HG02623 (cell line): ENCODE data around the gene ADAMTS17.

Source experiments
- ATAC-seq: cut with Tn5 transposase; IDR thresholded peaks from one replicate; pipeline ENCODE4 v1.9.1; 2021; ENCODE audit warnings: moderate library complexity; ENCODE audit not compliant: unreplicated experiment

ADAMTS17 gene

DNA sequence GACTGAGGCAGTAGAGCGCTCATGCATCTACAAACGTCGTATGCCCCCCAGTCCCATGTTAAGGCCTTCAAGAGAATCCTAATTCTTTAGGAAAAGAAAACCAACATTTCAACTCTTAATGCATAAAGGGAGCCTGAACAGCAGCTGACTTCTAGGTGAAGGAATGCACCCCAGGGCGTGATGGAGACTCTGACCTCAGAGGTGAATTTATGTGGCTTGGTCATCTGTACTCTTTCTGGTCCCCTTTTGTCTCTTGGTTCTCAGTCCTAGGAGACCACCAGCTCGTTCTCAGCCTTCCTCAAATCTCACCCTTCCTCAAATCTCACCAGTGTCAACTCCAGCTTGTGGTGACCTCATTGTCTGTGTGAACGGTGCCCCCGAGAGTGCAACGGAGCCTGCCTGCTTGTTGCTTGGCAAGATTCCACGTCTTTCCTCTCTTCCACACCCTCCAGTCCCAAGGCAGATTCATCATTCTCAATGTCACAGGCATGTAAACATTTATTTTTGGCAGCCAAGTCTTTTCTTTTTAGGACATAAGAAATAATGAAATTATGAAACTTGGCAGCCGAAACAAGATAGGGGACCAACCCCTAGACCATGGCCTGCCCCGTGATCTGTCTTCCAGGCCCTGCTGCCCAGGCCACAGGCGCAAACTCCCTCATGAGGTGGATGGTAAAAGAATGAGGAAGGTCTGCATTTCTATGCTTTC, 166.2 kb downstream of the ADAMTS17 start:
- no peak for ATAC-seq

DNA sequence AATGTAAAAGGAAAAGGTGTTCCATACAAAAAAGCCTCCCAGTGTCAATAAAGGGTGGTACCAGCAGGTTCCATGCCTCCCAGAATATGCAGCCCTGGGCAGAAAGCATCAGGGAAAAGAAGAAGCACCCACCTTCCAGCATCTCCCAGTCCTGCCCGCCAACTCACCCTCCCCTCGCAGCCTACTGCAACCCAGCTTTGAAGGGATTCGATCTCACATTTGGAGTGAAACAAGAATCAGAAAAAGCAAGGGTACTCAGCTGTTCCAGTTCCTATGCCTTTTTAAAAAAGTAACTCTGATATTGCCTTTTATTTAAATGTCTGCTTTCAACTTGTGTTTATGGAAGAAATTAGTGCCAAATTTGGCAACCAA, 166.9 kb downstream of the ADAMTS17 start:
- no peak for ATAC-seq

DNA sequence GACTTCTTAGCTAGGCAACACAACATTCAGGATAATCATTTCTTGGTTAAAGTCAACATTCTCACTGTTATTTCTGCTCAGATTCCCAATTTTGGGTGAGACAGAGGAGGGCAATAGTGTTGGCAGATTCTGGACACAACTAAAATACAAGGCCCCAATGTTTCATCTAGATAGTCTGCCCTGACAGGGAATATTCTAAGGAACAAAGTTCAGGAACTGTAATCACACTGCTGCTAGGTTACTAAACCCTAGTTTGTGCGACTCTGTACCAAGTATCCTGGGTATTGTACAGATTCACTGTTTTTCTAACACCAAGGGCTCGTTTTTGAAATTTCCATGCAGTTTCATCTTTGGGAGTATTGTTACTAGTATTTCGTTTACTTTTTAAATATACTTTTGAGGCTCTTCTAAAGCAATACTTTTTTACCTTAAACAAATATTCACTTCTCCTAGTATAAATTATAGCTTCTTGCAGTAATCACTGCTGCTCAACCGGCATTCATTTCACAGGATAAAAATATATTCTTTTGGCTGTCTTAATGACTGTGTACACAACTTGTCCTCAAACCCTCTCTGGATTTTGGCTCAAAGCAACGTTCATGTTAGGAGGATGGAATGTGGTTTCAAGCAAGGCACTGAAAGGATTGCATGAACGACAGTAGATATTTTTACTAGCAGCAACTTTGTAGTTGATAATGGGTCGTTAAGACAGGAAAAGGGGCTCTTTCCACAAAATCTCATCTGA, 167.4 kb downstream of the ADAMTS17 start:
- no peak for ATAC-seq

DNA sequence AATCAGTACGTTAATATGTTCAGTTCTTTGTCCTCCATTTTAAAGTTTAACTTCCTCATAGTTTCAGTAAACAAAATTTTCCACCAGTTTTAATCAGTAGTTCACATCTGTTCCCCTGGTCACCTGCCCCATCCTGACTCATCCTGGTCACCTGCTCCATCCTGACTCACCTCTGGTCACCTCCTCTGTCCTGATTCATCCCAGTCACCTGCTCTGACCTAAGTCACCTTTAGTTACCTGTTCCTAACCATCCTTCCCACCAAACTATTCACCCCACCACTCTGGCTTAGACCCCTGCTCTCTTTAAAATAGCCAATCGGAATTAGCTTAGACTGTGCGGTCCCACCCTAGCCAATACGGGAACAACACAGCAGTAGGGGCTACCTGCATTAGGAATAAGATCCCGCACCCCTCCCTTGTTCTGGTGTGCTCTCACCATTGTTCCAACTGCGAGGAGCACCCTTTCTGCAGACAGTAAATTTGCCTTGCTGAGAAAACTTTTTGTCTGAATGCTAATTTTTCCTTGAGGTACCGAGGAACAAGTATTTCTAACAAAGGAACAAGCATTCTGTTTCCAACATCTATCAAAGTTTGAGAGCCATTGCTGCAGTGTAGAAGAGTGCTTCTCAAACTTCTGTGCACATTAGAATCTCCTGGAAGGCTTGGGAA, 169.3 kb downstream of the ADAMTS17 start:
- no peak for ATAC-seq

DNA sequence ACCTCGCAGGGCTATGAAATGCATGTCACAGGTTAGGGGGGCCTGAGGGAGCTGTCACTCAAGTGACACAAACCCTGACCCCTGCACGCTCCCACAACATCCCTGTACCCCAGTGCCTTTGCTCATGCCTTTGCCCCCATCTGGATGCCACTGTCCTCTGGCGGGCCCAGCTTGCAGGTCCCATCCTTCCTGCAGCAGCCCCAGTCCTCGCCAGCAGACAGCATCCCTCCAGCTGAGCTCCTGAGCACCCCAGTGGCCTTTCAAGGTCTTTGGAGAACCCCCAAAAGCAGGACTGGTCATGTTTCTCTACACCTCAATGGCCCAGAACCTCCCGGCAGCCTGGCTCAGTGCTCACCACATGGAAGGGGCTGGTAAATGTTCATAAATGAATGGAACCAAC, 170.4 kb downstream of the ADAMTS17 start:
- no peak for ATAC-seq

DNA sequence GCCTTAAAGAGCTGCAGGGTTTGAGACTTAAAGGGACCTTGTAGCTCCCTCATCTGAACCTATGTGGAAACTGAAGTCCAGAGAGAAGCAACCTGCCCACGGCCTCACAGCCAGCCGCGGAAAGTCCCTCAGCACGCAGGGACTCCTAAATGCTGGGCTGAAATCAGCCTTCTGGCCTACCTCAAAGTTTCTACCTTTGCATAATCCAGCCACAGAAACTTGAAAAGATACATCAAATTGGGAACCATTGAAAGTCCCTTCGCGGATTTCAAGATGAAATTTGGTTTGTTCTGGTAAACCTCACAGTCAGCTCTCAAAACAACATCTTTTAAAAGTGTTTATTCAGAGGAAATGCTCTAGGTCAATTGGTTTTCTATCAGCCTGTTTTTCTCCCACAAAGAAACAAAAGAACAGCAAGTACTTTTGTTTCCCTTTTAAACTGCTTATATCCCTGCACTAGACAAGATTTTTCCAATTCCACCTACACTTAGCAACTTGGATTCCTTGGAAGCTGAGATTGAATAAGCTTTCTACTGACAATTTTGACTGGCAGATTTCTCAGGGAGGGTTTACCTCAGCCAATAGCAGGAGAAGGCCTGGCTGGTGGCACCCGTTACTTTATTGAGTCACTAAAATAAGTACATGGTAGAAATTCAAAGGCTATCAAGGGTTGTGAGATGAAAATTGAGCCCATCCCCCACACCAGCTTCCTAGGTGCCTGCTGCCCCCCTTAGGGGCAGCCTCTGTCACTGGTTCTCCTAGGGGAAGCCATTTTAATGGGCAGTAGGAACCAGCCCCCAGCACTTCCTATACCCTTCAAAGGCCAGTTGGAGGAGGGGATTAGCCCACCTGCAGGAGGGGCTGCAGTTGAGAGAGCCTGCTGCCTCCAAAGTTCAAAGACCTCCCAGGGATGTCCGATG, 171.2 kb downstream of the ADAMTS17 start:
- ATAC-seq: peak; percentile 93

DNA sequence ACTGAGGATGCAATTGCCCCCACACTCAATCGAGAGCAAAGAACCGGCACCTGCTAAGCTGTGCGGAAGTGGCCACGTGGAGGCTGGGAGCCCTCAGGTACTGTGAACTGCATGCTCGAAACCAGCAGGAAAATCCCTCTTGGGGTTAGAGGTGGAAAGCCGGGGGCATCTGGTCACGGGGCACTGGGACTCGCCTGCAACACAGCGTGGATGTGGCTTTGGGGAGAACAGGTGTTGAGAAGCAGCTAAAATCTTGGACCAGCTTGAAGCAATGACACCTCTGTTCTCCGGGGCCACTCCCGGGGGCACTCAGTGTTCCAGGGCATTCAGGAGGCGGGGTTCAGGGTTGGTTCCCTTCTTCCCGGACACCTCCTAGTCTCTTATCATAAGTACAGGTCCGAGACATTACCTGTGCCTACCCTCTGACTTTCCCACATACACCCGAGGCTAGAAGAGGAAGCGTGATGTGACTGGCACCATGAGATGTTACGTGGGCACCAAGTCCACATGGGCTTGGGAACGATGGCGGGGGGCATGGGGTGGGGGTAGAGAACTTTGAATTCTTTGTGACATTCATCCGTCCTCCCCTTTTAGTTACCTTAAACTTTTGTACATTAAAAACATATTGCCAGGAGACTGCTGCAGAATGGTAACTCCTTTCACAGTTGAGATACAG, 172.0 kb downstream of the ADAMTS17 start:
- no peak for ATAC-seq

DNA sequence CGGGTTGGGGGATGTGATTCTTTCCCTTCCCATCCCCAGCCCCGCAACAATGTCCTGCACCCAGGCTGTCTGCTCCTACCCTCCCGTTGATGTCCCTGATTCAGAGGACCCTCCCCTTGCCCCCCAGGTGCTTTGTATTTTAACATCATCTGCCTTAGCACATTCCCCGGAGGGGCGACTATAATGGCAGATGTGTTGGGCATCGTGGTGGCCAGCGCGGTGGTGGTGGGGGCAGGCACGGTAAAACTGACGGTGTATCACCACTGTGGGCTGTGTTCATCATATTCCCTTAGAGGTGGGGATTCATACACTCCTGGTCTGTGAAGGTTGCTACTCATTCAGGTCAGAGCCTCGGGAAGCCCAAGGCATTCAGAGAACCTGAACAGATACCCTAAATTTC, 173.0 kb downstream of the ADAMTS17 start:
- ATAC-seq: no peak

DNA sequence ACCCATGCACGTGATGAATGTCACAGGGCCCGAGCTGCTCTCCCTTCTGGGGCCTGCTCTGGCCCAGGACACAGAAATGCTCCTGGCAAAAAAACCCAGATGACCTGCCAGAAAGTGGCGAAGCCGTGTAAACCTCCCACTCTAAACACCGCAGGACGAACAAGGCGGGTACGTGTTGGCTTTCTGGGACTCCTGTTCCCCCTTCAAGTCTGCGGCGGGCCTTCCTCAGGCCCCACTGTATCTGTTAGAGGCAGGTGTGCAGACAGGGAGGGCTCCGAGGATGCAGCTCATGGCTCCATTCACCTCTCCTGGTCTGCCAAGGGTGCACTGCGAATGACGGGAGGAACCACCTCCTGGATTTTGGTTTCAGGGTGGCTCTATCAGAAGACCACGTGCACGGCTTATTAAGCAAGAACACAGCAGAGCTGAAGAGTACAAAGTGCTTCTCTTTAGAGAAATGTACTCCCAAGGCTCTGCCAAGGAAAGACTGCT, 173.8 kb downstream of the ADAMTS17 start:
- no peak for ATAC-seq

DNA sequence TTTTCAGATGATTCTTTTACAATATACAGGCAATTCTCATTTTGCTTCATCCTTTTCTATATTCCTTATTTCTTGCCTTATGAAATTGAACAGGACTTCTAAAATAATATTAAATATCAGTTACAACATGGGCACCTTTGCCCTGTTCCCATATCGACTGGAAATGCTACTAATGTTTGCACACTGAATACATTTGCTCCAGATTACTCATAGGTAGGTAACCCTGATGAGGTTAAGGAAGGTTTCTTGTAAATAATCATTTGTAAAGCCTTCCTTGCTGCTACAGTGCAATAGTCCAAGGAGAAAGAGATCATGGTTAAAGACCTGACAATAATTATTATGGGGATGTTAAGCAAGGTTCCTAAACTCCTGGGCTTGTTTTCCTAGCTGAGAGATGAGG, 175.5 kb downstream of the ADAMTS17 start:
- ATAC-seq: no peak

DNA sequence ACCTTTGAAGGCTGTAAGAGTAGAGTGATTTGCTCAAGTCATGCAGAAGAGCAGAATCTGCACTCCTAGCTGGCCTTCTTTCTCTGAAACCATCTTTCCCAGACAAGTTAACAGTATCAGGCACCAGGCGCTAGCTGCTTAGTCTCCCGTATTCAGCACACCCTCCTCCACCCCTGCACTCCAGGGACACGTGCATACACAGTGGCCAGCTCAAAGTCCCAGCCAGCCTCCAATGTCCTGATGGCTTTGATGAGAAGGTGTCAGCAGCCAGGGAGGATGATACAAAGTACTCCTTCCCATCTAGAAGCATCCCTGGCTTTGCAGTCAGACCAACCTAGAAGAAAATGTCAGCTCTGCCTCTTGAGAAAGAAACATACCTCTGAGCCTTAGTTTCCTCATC, 177.8 kb downstream of the ADAMTS17 start:
- ATAC-seq: no peak

DNA sequence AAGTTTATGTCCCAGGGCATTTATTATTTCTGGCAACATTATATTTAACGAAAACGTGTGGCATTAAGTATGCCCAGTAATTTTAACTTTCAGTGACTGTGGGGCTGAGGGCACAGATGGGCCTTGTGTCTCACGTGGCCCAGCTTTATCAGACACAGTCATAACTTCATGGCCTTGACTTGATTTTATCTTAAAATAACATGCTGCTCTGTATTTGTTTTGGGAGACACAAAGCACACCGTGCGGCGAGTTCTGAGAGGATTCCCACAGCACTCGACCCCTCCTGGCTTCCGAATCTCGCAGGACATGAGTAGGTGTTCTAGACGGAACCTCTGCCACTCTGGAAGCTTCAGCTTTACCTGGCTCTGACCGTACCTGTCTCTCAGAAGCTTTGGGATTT, 180.8 kb downstream of the ADAMTS17 start:
- ATAC-seq: no peak

DNA sequence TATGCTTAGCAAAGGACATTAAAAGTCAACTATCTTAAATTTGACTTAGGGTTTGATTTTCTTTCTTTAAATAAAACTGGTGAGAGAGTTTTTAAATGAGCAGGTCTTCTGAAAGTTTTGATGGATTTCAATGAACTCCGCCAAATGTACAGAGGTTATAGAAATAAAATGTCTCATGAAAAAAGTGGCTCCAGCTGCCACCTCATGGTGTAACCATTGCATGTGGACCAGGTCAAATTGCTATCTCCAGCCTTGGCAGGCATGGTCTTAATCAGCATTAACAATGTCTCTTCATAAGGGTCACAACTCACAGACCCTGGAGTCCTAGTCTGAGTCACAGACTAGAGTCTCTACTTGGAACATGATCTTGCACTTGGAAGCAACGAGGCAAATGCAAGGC, 182.3 kb downstream of the ADAMTS17 start:
- no peak for ATAC-seq

DNA sequence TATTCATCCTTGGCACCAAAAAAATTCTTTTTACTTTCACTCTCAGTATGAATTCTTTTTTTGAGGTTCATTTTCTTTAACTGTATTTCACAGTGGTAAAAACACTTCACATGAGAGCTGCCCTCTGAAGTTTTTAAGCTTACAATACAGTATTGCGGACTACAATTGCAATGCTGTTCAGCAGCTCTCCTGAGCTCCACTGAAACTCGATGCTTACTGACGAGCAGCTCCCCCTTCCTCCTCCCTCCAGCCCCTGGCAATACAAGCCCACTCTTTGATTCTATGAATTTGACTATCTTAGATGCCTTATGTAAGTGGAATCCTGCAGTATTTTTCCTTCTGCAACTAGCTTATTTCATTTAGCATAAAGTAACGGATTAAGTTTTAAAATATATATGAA, 183.4 kb downstream of the ADAMTS17 start:
- no peak for ATAC-seq

DNA sequence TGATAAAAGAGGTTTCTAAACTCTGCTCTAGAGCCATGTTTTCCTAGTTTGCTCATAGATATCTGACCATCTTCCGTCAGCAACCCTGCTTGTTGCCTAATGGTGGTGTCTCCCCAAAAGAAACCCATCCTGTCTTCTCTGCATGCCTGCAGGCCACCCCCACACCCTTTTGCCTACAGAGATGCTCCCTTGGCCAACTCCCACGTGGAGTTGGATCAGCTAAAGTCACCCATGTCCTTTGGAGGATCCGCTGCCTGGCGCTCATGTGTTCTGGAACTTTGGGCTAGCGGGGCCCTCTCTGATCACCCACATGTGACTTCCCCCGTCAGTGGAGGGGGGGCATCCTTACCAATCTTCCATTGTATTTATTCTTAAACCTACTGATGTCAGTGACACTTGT, 185.6 kb downstream of the ADAMTS17 start:
- no peak for ATAC-seq

DNA sequence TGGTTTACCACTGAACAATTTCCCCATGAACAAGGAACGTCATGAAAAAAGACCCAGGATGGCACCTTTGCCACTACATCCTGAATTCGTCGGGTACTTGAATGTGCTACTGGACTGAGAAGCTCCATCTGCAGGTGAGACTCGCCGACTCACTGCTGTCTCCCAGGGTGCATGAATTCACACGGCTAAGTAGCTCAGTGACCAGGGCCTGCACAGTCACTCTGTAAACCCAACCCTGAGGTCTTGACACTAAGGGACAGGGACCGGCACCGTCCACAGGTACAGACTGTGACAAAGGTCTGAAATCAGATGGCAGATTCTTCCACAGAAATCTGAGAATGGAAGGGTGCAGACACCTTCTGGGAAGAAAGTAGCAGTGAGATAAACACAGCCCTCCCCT, 187.4 kb downstream of the ADAMTS17 start:
- no peak for ATAC-seq

DNA sequence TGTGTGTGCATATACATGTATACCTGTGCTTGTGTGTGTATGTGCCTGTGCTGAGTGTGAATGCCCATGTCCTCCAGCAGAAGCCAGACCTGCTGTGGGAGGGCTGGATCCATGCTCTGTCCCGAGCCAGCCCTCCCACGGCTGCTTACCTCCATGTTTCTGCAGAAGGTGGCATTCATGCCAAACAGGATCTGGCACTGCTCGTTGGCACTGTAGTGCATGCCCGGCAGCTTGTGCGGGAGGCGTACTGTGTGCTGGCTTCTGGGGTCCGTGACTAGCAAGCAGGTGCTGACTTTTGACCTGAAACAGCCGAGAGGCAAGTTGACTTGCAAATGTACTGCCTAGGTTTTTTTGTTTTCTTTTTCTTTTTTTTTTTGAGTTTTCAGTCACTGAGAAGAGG, 189.3 kb downstream of the ADAMTS17 start:
- no peak for ATAC-seq

DNA sequence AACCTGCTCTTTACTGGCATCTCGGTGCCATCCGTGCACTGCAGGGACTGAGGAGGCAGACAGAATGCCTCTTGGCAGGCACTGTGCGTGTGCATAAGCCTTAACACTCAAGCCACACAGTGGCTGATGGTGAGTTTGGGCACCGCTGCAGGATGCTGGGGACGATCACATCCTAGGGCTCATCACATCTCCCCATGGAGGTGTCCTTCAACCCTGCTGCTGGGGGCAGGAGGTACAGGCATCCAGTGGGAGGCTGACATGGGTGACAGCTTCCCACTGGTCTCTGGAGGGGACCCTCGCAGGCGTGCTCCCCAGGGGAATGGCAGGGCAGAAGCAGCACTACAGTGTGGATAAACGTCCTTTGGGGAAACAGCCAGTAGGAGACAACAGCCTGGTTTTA, 190.9 kb downstream of the ADAMTS17 start:
- no peak for ATAC-seq

DNA sequence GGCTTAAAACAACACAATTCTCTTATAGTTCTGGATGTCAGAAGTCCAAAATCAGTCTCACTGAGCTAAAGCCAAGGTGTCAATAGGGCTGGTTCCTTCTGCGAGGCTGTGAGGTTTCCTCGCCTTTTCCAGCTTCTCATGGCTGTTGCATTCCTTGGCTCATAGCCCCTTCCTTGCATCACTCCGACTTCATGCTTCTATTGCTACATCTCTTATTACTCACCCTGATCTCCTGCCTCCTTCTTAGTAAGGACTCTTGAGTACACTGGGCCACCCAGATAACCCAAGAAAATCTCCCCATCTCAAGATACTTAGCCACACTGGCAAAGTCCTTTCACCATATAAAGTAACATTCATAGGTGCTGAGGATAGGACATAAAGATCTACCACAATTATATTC, 193.9 kb downstream of the ADAMTS17 start:
- no peak for ATAC-seq

DNA sequence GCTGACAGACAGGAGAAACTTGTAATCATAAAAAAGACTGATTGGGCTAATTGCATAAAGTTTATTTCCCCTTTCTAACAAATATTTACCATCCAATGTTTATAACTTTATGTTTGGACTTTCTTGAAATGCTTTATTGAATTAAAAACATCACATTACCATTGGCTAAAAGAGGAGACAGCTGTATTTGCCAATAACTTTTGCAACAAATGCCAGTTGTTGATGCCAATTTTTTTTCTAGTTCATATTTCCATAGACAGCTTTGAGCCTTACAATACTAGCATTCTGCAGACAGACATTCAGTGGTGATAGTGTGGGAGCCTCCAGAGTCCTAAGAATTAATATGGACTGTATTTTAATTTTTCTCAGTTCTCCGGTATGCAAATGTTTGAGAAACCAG, 198.4 kb downstream of the ADAMTS17 start:
- no peak for ATAC-seq
